AG20443 (cell line): ENCODE data around the gene TMEM238.

Source experiments
- DNase-seq: peaks from one replicate; pipeline ENCODE4 v3.0.0; 2012; ENCODE audit warnings: low spot score, mixed read lengths

The TMEM238 gene

GRCh38 chr19:55358493-55358892, 25.6 kb downstream of the TMEM238 start:
- no peak for DNase-seq

GRCh38 chr19:55355213-55355821, 28.8 kb downstream of the TMEM238 start:
- DNase-seq = peak; percentile 16

DNA sequence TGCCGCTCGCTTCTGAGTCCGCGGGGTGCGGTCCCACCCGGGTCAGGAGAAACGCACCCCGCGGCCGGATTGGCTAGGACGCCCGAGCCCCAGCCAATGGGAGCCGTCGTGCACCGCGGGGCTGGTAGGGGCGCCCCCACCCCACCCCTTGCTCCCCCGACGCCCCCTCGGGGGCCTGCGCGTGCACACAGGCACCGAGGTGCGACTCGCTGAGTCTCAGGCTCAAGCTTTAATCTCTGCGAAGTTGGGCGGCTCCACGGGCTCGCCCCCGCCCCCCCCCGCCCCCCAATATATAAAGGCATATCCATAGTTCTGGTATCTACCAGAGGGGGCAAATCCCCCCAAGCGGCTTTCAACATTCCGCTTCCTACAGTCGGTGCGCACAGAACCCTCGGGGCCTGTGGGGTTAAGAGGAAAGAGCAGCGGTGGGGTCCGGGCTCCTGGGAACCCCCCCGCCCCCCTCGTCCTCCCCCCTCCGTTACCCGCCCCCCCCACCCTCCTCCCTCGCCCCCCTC, 29.3 kb downstream of the TMEM238 start, which contains the start of gene COX6B2:
Gene COX6B2, minus strand, starts transcription at position 22 of the 515 bp plus-strand sequence. CDS start 198 bp downstream, outside the sequence.
- peak; percentile 15 for DNase-seq

DNA sequence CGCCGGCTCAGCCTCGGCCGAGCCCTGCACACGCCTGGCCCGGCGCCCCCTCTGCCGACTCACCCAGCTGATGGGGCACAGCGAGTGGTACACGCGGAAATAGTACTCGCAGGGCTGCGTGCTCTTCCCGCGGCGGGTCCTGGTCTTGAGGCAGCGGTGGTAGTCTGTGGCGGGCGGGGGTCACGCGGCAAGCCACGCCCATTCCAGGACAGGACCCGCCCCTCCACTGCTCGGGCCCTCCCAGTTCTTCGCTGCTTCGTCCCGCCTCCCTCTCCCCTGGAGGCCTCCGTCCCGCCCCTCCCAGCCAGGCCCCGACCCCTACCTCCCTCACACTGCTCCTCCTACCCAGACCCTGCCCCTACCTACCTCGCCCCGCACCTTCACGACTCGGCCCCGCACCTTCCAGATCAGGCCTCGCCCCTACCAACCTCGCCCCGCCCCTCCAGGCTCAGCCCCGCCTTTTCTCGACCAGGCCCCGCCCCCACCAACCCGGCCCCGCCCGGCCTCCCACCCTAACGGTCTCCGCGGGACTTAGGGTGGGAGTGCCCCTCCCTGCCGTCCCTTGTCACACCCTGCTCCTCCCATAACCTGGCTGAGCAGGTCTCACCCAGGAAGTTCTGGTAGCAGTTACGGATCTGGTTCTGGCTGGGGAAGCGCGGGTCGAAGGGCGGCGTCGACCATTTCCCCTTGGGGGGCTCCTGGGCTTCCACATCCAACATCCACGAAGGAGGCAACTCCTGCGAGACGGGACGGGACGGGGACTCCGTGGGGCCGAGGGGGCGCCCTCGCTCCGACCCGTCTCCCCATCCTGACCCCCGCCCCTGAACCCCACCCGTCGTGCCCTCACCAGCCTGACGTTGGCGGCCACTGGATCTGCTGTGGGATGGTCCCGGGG, 30.0 kb downstream of the TMEM238 start:
- DNase-seq = peak; percentile 91

GRCh38 chr19:55353356-55353802, 30.7 kb downstream of the TMEM238 start:
- DNase-seq = no peak

DNA sequence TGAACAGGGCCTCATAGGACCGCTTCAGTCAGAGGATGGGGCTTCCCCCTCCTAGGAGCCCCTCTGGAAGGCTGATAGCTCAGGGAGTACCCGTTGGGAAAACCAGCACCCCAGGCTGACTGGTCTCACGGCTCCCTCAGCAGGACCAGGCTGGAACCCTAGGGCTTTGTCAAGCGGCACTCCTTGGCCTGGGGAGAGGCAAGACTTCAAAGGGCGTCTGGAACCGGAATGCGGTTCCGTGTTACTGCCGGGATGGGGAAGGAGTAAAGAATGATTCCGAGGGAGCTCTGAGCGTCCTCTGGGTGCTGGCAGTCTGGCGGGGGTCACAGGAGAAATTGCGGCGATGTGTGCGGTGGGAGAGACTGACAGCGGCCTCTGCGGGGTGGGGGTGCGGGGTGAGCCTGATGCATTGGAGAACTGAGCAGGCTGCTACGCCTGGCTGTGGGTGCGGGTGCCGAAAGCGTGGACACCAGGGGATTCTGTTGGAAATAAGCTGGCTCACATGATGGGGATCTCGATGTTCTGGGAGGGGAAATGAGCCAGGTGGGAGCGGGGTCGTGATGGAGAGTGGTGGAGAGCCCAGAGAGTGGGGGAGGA, 31.4 kb downstream of the TMEM238 start:
- no peak for DNase-seq

DNA sequence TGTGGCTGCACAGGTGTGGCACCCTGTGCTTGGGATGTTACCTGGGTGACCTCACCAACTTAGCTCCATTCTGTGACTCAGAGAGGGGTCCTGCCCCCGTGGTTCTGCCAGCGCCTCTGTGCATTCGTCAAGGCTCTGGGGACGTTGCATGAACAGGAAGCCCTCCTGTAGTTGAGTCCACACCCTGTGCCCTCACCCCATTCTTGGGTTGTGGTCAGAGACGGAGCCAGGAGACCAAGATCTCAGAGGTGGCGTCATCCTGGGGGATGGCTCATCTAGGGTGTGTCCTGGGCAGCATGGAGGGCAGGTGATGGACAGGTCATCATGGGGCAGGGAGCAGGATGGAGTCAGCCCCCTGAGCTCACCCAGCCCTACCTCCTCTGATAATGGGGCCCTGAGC, 32.1 kb downstream of the TMEM238 start:
- no peak for DNase-seq

GRCh38 chr19:55350620-55351315, 33.3 kb downstream of the TMEM238 start:
- DNase-seq = no peak

- DNase-seq = no peak
These were observed 35.6 kb downstream of the TMEM238 start for GRCh38 chr19:55348317-55349034.

GRCh38 chr19:55347442-55348009, 36.6 kb downstream of the TMEM238 start:
- DNase-seq = no peak

DNA sequence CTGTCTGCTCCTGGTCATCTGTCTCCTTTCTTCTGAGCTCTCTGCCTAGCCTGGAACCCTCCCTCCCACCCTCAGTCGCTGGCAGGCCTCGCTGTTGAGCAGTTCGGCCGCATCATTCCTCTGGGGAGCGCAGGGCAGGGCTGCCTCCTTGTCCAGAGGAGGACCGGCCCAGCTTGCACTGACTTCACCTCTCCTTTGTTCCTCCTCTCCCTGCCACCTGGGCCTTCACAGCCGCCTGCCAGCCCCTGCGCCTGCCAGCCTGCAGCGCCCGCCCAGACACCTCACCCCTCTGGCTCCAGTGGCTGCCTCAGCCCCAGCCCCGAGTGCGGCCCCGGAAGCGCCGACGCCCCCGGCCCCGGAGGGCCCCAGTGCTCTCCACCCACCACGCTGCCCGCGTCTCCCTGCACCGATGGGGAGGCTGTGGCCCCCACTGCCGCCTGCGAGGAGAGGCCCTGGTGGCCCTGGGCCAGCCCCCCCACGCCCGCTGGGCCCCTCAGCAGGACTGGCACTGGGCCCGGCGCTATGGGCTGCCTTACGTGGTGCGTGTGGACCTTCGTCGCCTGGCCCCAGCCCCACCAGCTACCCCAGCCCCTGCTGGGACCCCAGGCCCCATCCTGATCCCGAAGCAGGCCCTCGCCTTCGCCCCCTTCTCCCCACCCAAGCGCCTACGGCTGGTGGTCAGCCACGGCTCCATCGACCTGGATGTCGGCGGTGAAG, 37.2 kb downstream of the TMEM238 start:
- no peak for DNase-seq

DNA sequence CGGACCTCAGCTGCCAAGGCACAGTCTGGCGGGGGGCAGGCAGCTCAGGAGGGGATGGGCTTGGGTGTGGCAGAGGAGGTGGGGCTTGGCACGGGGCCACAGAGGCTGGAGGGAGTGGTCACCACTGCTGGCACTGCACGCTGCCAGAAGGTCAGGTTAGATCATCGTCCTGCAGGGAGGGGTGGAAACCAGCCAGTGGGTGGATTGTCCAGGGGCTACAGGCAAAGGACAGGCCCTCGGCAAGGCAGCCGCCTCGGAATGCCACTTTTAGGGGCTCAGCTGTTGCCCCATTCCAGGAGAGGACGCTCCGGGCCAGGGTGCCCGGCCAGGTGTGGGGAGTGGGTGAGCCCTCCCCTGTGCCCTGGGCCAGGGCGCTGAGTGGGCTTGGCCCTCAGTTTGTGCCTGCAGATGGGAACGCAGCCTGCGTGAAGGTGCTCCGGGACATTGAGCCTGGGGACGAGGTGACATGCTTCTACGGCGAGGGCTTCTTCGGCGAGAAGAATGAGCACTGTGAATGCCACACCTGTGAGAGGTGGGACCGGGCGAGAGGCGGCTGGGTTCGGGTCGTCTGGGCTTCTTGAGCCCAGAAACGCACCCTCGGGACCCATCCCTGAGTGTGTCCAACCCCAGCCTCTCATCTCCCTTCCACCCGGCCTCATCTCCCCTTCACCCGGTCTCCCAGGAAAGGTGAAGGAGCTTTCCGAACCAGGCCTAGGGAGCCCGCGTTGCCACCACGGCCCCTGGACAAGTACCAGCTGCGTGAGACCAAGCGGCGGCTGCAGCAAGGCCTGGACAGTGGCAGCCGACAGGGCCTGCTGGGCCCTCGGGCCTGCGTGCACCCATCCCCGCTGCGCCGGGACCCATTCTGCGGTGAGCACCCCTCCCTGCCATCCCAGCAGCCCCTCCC, 38.0 kb downstream of the TMEM238 start:
- peak; percentile 65 for DNase-seq

DNA sequence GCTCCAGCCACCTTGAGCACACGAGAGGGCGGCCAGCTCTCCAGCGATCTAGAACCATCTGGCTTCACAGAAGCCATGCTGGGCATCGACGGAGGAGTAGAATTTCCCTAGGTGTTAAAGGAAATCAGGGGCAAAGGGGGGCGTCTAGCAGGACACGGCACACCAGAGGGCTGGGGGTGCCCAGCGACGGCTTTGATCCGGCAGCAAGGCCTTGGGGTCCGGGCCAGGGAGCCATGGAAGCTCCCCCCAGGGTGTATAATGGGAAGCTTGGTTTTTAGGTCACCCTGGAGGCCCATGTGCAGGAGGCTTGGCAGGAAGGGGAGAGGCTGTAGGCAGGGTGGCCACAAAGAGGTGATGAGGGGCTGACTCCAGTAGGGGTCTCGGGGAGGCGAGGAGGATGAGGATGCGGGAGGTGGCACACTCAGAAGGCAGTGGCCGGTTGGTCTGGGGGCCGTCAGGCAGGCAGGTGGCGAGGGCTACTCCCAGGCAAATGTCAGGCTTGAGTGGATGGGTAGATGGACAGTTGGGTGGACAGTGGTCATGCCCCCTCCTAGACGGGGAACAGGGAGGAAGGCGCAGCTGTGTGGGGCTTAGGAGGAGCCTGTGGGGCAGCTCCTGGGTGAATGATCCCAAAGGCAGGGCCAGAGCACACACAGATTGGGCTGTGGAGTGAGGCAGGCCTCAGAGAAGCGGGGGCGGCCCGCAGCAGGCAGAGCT, 38.8 kb downstream of the TMEM238 start:
- no peak for DNase-seq

DNA sequence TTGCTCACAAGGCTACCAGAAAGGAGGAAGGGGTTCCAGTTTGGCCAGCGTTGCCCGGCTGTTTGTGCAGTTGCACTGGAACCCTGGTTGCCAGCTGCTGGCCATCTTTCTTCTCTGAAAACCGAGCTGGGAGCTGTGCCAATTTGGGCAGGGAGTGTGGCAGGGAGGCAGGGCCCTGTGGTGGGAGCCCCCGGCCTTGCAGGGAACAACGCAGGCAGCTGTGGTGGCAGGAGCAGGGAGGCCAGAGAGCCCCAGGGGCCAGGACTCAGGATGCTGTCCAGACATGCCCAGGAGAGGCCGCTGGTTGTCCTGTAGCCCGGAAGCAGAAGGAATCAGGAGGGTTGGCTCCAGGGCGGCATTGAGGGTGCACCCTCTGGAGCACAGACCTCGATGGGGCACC, 39.6 kb downstream of the TMEM238 start:
- DNase-seq = no peak

GRCh38 chr19:55341595-55342531, 42.2 kb downstream of the TMEM238 start:
- no peak for DNase-seq

- DNase-seq = peak; percentile 93
These were observed 42.9 kb downstream of the TMEM238 start for GRCh38 chr19:55341171-55341588.

GRCh38 chr19:55340784-55341147, 43.3 kb downstream of the TMEM238 start:
- no peak for DNase-seq
